Skeletal muscle satellite cell (primary cell): ENCODE data around the gene OTOG.

Experiments
- H3K27me3 ChIP-seq: 2 replicates; pipeline ENCODE4 v1.7.0; 2013; ENCODE audit warnings: low read length; ENCODE audit not compliant: control insufficient read depth, insufficient read depth
- H3K36me3 ChIP-seq: 2 replicates; pipeline ENCODE4 v1.7.0; 2013; ENCODE audit warnings: mild to moderate bottlenecking, control low read depth, low read length; ENCODE audit not compliant: insufficient read depth
- H3K4me1 ChIP-seq: 2 replicates; pipeline ENCODE4 v1.7.0; 2013; ENCODE audit warnings: low read length; ENCODE audit not compliant: control insufficient read depth, insufficient read depth
- H3K4me2 ChIP-seq: 2 replicates; pipeline ENCODE4 v1.7.0; 2013; ENCODE audit warnings: mild to moderate bottlenecking, low read length
- H3K4me3 ChIP-seq: 2 replicates; pipeline ENCODE4 v1.7.0; 2013; ENCODE audit warnings: low read length
- H3K9ac ChIP-seq: 2 replicates; pipeline ENCODE4 v1.7.0; 2013; ENCODE audit warnings: mild to moderate bottlenecking, low read depth, low read length, moderate library complexity
- H3K9me3 ChIP-seq: replicated peaks from 2 replicates; pipeline ENCODE4 v1.7.0; 2013; ENCODE audit warnings: mild to moderate bottlenecking, control low read depth, low read length

Gene OTOG

GRCh38 chr11:17531636-17532113 lies 15.4 kb upstream of the OTOG start:
- Histone ChIP-seq H3K4me1 (no peaks in the 10 kb centered on the region), H3K9me3 (no peaks in the 10 kb centered on the region), H3K9ac (no peak overlapping the region), H3K27me3 (peaks cover 76% of the 10 kb centered on the region), H3K4me3 (no peak overlapping the region), H3K36me3 (no peaks in the 10 kb centered on the region), H3K4me2 (no peak overlapping the region)

GRCh38 chr11:17532784-17533183 lies 14.3 kb upstream of the OTOG start:
- no peaks in the 10 kb centered on the region for H3K9me3 ChIP-seq
- H3K4me3 ChIP-seq: no peak overlapping the region
- no peak overlapping the region for H3K9ac ChIP-seq
- H3K4me2 ChIP-seq: no peak overlapping the region
- no peaks in the 10 kb centered on the region for H3K36me3 ChIP-seq
- H3K27me3 ChIP-seq: peaks cover 87% of the 10 kb centered on the region
- H3K4me1 ChIP-seq: no peaks in the 10 kb centered on the region

GRCh38 chr11:17533341-17533740 lies 13.7 kb upstream of the OTOG start:
- Histone ChIP-seq H3K4me2 (no peak overlapping the region), H3K4me1 (no peaks in the 10 kb centered on the region), H3K36me3 (no peaks in the 10 kb centered on the region), H3K27me3 (peaks cover 93% of the 10 kb centered on the region), H3K9ac (no peak overlapping the region), H3K4me3 (no peak overlapping the region), H3K9me3 (no peaks in the 10 kb centered on the region)

GRCh38 chr11:17533778-17534415 lies 13.2 kb upstream of the OTOG start:
- Histone ChIP-seq H3K9ac (no peak overlapping the region), H3K4me3 (no peak overlapping the region), H3K36me3 (no peaks in the 10 kb centered on the region), H3K9me3 (no peaks in the 10 kb centered on the region), H3K4me2 (no peak overlapping the region), H3K4me1 (no peaks in the 10 kb centered on the region), H3K27me3 (peaks cover 93% of the 10 kb centered on the region)

GRCh38 chr11:17535488-17535887 lies 11.6 kb upstream of the OTOG start:
- Histone ChIP-seq H3K4me1 (no peaks in the 10 kb centered on the region), H3K4me2 (no peak overlapping the region), H3K36me3 (no peaks in the 10 kb centered on the region), H3K27me3 (peaks cover 90% of the 10 kb centered on the region), H3K4me3 (no peak overlapping the region), H3K9ac (no peak overlapping the region), H3K9me3 (no peaks in the 10 kb centered on the region)

GRCh38 chr11:17537261-17537660 lies 9.8 kb upstream of the OTOG start:
- no peaks in the 10 kb centered on the region for H3K4me1 ChIP-seq
- peaks cover 92% of the 10 kb centered on the region for H3K27me3 ChIP-seq
- H3K36me3 ChIP-seq: no peaks in the 10 kb centered on the region
- no peaks in the 10 kb centered on the region for H3K9me3 ChIP-seq
- H3K4me3 ChIP-seq: no peak overlapping the region
- no peak overlapping the region for H3K4me2 ChIP-seq
- no peak overlapping the region for H3K9ac ChIP-seq

- Histone ChIP-seq H3K9ac (no peak overlapping the region), H3K27me3 (peaks cover 93% of the 10 kb centered on the region), H3K9me3 (no peaks in the 10 kb centered on the region), H3K4me1 (no peaks in the 10 kb centered on the region), H3K36me3 (no peaks in the 10 kb centered on the region), H3K4me2 (no peak overlapping the region), H3K4me3 (no peak overlapping the region)
Observed at GRCh38 chr11:17538054-17538453, 9.0 kb upstream of the OTOG start.

GRCh38 chr11:17538731-17539130 lies 8.3 kb upstream of the OTOG start:
- H3K4me1 ChIP-seq: no peaks in the 10 kb centered on the region
- H3K36me3 ChIP-seq: no peaks in the 10 kb centered on the region
- H3K4me3 ChIP-seq: no peak overlapping the region
- H3K4me2 ChIP-seq: no peak overlapping the region
- no peak overlapping the region for H3K9ac ChIP-seq
- no peaks in the 10 kb centered on the region for H3K9me3 ChIP-seq
- peaks cover 93% of the 10 kb centered on the region for H3K27me3 ChIP-seq

GRCh38 chr11:17540807-17541206 lies 6.3 kb upstream of the OTOG start:
- no peak overlapping the region for H3K4me3 ChIP-seq
- H3K9ac ChIP-seq: no peak overlapping the region
- no peaks in the 10 kb centered on the region for H3K36me3 ChIP-seq
- no peaks in the 10 kb centered on the region for H3K9me3 ChIP-seq
- H3K27me3 ChIP-seq: peaks cover 90% of the 10 kb centered on the region
- H3K4me2 ChIP-seq: no peak overlapping the region
- H3K4me1 ChIP-seq: no peaks in the 10 kb centered on the region

- no peaks in the 10 kb centered on the region for H3K4me1 ChIP-seq
- no peak overlapping the region for H3K4me3 ChIP-seq
- H3K27me3 ChIP-seq: peaks cover 90% of the 10 kb centered on the region
- no peak overlapping the region for H3K4me2 ChIP-seq
- H3K9me3 ChIP-seq: no peaks in the 10 kb centered on the region
- no peaks in the 10 kb centered on the region for H3K36me3 ChIP-seq
- H3K9ac ChIP-seq: no peak overlapping the region
Observed at GRCh38 chr11:17541330-17541885, 5.7 kb upstream of the OTOG start.

GRCh38 chr11:17542249-17542648 lies 4.8 kb upstream of the OTOG start:
- H3K27me3 ChIP-seq: peaks cover 90% of the 10 kb centered on the region
- H3K4me3 ChIP-seq: no peak overlapping the region
- H3K4me1 ChIP-seq: no peaks in the 10 kb centered on the region
- H3K4me2 ChIP-seq: no peak overlapping the region
- H3K9me3 ChIP-seq: no peaks in the 10 kb centered on the region
- H3K9ac ChIP-seq: no peak overlapping the region
- no peaks in the 10 kb centered on the region for H3K36me3 ChIP-seq

GRCh38 chr11:17543041-17543440 lies 4.0 kb upstream of the OTOG start:
- peaks cover 88% of the 10 kb centered on the region for H3K27me3 ChIP-seq
- no peak overlapping the region for H3K9ac ChIP-seq
- no peak overlapping the region for H3K4me3 ChIP-seq
- H3K36me3 ChIP-seq: no peaks in the 10 kb centered on the region
- no peaks in the 10 kb centered on the region for H3K4me1 ChIP-seq
- no peaks in the 10 kb centered on the region for H3K9me3 ChIP-seq
- H3K4me2 ChIP-seq: no peak overlapping the region
